NCI-H187 (cell line): ENCODE results near the gene VCAN.
"Not testable (repeated sequence)": the region's sequence is repeated elsewhere in the genome, so short reads cannot be mapped to it uniquely, and the experiment has no call there.

Source experiments
- DNase-seq, 2 experiments: peaks; one replicate each; lab custom pipeline; 2025; lab: John Stamatoyannopoulos, UW

The VCAN gene

GRCh38 chr5:83471405-83472212 is at the start of gene VCAN:
VCAN (plus strand) TSS chr5:83471744; CDS start chr5:83483519, 11,775 bp downstream.
- DNase-seq, result no peak

DNA sequence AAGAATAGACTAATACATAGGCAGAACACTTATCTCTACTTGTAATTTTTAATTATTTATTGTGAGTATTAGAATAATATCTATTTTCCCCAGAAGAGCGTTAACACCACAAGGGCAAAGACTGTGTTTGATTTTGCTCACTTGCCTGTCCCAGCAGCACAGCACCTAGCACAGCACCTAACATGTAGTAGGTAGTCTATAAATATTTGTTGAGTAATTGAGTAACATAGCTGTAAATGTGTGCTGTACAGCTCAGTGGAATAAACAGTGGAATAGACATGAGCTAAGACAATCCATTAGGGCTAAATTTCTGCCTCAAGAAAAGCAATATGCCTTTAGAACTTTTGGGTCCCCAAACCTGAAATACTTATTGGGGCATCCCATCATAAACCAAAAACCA is 49.3 kb upstream of the VCAN start:
- no peak for DNase-seq

- DNase-seq, result no peak
Measured at GRCh38 chr5:83426855-83427254, 44.7 kb upstream of the VCAN start.

DNA sequence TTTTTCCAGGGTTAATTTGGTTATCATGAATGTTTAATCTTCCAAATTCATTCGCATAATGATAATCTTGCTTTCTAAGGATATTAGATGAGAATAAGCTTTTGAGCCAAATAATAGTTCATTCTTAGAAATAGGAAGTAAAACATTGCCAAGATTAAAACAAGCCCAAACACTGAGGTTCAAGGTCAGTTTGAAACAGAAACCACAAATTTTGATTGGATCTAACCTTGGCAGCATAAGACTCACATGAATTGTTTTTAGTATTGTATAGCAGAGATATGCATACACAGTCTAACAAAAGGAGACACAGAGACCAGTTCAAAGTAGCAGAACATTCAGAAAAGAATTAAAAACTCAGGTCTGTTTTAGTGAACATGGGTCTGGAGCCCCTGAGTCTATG is 43.4 kb upstream of the VCAN start:
- DNase-seq, result no peak

- no peak for DNase-seq
Measured at GRCh38 chr5:83428890-83429289, 42.7 kb upstream of the VCAN start.

- peak in 1 of 2 experiments; percentile 0 for DNase-seq
Measured at GRCh38 chr5:83430130-83431010, 41.2 kb upstream of the VCAN start.

- DNase-seq, result no peak
Measured at GRCh38 chr5:83433891-83434290, 37.7 kb upstream of the VCAN start.

- no peak for DNase-seq
Measured at GRCh38 chr5:83434946-83435345, 36.6 kb upstream of the VCAN start.

DNA sequence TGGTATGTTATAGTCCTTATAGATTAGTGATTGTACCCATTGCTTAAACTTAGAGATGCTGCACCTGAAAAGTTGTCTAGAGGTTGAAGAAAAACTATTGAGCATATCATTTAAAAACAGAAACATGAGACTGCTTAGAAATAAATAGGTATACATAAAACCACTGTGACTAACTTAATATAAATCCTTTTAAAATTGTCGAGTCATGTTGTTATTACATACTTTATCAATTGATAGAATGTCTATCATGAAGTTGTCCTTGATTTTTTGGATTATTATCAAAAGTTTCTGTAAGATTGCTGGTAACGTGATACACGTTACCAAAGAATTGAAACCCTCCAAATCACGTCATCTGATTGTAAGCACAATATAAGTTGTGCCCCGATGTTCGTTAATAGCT is 35.3 kb upstream of the VCAN start:
- no peak for DNase-seq

DNA sequence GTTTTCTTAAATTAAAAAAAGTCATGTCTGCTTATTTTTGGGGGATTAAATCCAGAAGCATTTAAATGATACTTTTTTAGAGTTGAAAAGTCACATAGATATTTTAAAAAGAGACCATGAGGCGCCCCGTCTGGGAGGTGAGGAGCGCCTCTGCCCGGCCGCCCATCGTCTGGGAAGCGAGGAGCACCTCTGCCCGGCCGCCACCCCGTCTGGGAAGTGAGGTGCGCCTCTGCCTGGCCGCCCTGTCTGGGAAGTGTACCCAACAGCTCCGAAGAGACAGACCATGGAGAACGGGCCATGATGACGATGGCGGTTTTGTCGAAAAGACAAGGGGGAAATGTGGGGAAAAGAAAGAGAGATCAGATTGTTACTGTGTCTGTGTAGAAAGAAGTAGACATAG is 33.8 kb upstream of the VCAN start:
- not testable (repeated sequence) for DNase-seq

DNA sequence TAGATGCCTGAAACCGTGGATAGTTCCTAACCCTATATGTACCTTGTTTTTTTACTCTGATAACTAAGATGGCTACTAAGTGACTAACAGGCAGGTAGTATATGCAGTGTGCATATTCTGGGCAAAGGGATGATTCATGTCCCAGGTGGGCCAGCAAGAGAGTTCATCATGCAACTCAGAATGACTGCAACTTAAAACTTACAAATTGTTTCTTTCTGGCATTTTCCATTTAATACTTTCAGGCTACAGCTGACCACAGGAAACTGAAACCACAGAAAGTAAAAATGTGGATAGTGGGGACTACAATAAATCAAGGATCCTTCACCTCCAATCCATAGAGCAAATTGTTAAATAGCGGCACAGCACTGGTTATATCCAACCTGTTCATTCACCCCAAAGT is 30.7 kb upstream of the VCAN start:
- DNase-seq, result no peak

GRCh38 chr5:83441747-83442146 is 29.8 kb upstream of the VCAN start:
- no peak for DNase-seq

- DNase-seq, result no peak
Measured at GRCh38 chr5:83443534-83443933, 28.0 kb upstream of the VCAN start.

GRCh38 chr5:83444445-83444844 is 27.1 kb upstream of the VCAN start:
- DNase-seq, result no peak

DNA sequence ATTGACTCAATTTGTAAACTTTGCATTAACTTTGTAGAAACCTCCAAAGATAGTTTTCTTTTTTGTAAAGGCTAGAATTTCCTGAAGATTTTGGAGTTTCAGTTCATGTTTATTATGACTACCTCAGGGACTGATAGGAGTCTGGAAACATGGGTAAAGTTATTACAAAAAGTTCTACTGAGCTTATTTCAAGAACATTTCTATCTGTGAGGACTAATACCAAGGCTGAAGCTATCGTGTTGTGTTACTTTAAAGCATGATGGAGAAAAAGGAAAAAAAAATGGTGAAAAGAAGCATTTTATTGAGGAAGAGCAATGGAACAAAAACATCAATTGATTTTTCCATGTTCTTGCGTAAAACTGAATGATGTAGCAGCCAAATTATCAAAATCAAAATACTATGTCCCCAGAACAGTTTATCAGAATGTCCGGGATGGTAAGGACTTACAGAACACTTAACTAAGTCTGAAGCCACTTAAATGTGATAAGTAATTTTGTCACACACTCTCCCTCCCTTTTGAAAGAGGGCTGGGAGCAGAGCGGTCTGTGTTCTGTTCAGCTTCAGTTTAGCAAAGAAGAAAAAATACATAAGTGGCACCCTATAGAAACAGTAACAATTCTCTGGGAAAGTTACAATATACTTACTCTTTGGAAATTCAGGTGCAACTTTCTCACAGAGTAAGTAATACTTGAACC is 25.1 kb upstream of the VCAN start:
- DNase-seq, result no peak

DNA sequence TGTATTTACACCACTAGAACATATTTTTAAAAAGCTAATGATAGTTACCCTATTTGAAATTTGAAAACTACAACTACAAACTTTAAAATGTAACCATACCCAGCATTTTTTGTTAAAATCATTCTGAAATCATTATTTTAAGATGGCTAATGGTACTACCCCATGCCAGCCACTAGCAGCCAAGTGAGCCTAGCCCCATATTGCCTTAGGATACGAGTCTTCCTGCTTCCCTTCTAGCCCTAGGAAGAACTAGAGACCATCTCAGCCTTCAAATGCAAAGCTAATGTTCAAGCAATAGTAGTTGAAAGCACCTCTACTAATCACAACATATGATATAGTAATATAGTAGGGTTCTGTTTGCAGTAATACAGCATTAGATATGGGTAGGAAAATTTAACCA is 24.0 kb upstream of the VCAN start:
- DNase-seq, result no peak

GRCh38 chr5:83450183-83450966 is 21.2 kb upstream of the VCAN start:
- DNase-seq, result no peak

GRCh38 chr5:83450967-83451248 is 20.6 kb upstream of the VCAN start:
- DNase-seq, result no peak

GRCh38 chr5:83451955-83452354 is 19.6 kb upstream of the VCAN start:
- DNase-seq, result no peak

DNA sequence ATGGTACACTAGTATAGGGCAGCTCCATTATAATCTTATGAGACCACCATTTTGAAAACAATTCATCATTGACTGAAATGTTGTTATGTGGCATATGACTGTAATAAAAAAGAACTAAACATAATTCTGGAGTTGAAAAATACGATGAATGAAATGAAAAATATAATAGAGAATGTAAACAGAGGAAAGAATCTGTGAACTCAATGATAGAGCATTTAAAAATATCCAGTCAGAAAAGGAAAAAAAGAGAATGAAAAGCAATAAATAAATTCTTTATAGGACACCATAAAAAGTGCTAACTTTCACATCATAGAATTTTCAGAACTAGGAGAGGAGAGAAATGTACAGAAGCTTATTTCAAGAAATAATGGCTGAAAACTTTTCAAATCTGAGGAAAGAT is 17.6 kb upstream of the VCAN start:
- DNase-seq, result no peak

DNA sequence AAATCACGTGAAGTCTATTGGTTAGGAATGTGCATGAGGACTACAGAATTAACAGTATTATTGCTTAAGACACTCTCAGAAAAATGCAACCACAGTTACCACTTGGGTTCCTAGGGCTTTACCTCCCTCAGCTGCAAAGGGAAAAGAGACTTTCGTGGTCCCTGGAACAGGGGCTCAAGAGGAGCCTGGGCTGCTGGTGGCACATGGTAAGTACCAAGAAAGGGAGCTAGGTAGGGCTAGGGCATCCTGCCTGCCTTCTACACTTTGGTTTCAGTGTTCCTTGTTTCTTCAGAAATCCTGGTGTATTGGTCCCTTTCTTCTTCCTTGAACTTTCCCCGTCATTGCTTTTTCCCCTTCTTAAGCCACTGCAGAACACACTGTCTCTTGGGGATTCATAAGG is 7.3 kb upstream of the VCAN start:
- DNase-seq, result no peak
